Activated T-helper 1 cell treated with anti-CD3 and anti-CD28 coated beads, Interleukin-12 subunit alpha, Interleukin-12 subunit beta, Interleukin-2, Interleukin-4 antibody, amounts not matched to agents 30 ng/mL and 10 ng/mL and 1 ng/mL, durations not matched to agents 14 hours and 24 hours and 36 hours (primary cell): ENCODE measurements around the gene NACC2. TPM values are rescaled to one million over a fixed set of nuclear protein-coding genes. Genes with fewer than 3 reads are reported as not detected.

Experiments
- DNase-seq: peaks from one replicate; pipeline ENCODE4 v3.0.0; 2021; ENCODE audit warnings: low spot score
- H3K27ac Mint-ChIP-seq: one replicate; pipeline ENCODE4 v1.8.0; 2021; ENCODE audit warnings: mild to moderate bottlenecking, mixed read lengths
- H3K27me3 Mint-ChIP-seq: one replicate; pipeline ENCODE4 v1.8.0; 2022; ENCODE audit warnings: mild to moderate bottlenecking, moderate library complexity, mixed read lengths; ENCODE audit not compliant: insufficient read depth
- H3K36me3 Mint-ChIP-seq: one replicate; pipeline ENCODE4 v1.8.0; 2021; ENCODE audit warnings: low read depth, mixed read lengths
- H3K4me1 Mint-ChIP-seq: one replicate; pipeline ENCODE4 v1.8.0; 2021; ENCODE audit warnings: low read depth, mixed read lengths
- H3K4me3 Mint-ChIP-seq: one replicate; pipeline ENCODE4 v1.8.0; 2021; ENCODE audit warnings: mild to moderate bottlenecking, moderate library complexity, mixed read lengths
- H3K9me3 Mint-ChIP-seq: one replicate; pipeline ENCODE4 v1.8.0; 2021; ENCODE audit warnings: mixed read lengths
- intact Hi-C: fragments of 100-400 bp; cut with micrococcal nuclease; formaldehyde crosslinking; loops from one replicate; pipeline ENCODE4 v1.15.1; 2024
- total RNA-seq: library from RNA; stranded (reverse); gene quantifications from 2 replicates; pipeline ENCODE4 v1.2.3, GENCODE V29; 2022

Gene NACC2
- total RNA-seq, 1 donor from 2014 or later = 3.7 TPM

- no peak overlapping the region for H3K4me3 Mint-ChIP-seq
- H3K36me3 Mint-ChIP-seq = no peaks in the 10 kb centered on the region
- H3K27ac Mint-ChIP-seq = no peak overlapping the region
- no peaks in the 10 kb centered on the region for H3K4me1 Mint-ChIP-seq
- H3K9me3 Mint-ChIP-seq = no peaks in the 10 kb centered on the region
- H3K27me3 Mint-ChIP-seq = peaks cover 8% of the 10 kb centered on the region
- DNase-seq = no peak
- intact Hi-C loops = no loop called here
Observed at GRCh38 chr9:136092353-136092650, 2.8 kb downstream of the NACC2 start.

- intact Hi-C loops = no loop called here
- Mint-ChIP-seq H3K4me3 (no peak overlapping the region), H3K36me3 (no peaks in the 10 kb centered on the region), H3K27me3 (peaks cover 8% of the 10 kb centered on the region), H3K9me3 (no peaks in the 10 kb centered on the region), H3K27ac (no peak overlapping the region), H3K4me1 (no peaks in the 10 kb centered on the region)
- no peak for DNase-seq
Observed at GRCh38 chr9:136091582-136092352, 3.3 kb downstream of the NACC2 start.

DNA sequence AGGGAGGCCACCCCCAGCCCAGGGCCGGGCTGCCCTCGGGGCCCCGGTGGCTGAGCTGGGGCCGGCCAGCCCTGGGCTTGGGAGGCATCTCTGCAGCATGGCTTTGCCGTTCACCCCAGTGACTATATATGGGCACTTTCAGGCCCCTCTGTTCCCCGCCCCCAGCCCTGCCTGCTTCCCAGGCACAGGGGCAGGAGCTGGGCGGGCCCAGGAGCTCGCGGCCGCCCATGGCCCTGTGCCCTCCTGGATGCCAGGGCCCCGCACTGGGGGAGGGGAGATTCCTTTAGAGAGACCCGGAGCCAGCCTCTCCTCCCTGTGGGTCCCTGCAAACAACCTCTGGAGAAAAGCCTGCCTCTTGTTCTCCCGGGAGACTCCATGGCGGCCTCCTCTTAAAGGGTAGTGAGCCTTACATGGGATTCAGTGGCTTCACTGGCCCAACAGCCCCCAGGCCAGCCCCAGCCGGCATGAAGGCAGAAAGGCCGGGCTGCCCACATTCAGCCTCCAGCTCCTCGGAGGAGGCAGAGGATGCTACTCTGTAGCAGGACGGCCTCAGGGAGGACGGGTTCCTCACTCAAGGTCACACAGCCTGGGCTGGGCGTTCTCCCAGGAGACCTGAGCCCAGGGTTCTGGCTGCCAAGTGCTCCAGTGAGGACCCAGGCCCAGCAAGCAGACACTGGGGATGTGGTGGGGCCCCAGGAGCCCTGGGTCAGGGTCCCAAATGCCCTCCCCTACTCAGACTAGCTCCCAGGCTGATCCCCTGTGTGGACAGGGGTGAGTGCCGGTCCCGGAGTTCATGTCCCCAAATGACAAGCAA is 4.1 kb downstream of the NACC2 start:
- Mint-ChIP-seq H3K4me1 (no peaks in the 10 kb centered on the region), H3K9me3 (no peaks in the 10 kb centered on the region), H3K27ac (no peak overlapping the region), H3K27me3 (peaks cover 8% of the 10 kb centered on the region), H3K36me3 (no peaks in the 10 kb centered on the region), H3K4me3 (no peak overlapping the region)
- DNase-seq = no peak
- intact Hi-C loops = no loop called here

- intact Hi-C loops = no loop called here
Observed at GRCh38 chr9:136090056-136090735, 4.9 kb downstream of the NACC2 start.

DNA sequence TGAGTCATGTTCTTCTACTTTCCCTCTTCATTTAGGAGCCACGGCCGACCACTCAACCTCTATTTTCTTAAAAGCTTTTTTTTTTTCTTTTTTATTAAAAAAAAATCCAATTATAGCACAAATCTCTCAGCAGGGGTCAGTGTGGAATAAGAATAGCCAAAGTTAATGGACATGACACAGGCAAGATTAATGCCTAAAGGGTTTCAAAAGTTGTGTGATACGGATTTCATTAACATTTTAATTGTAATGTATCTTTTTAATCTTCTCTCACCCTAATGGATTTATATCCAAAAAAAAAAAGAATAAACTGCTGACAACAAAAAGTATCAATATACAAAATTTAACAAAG is 5.4 kb downstream of the NACC2 start:
- DNase-seq = no peak
- H3K4me3 Mint-ChIP-seq = no peak overlapping the region
- no peaks in the 10 kb centered on the region for H3K9me3 Mint-ChIP-seq
- no peaks in the 10 kb centered on the region for H3K4me1 Mint-ChIP-seq
- peaks cover 8% of the 10 kb centered on the region for H3K27me3 Mint-ChIP-seq
- no peak overlapping the region for H3K27ac Mint-ChIP-seq
- H3K36me3 Mint-ChIP-seq = no peaks in the 10 kb centered on the region
- intact Hi-C loops = loop anchor here (1.0 kb wide), 1 partner anchor 34 kb away; no protein-coding TSS in a partner anchor

More at GRCh38 chr9:136090056-136090735, 4.9 kb downstream of the NACC2 start:
- Mint-ChIP-seq H3K27me3 (peaks cover 8% of the 10 kb centered on the region), H3K36me3 (no peaks in the 10 kb centered on the region), H3K4me3 (no peak overlapping the region), H3K4me1 (no peaks in the 10 kb centered on the region), H3K27ac (no peak overlapping the region), H3K9me3 (no peaks in the 10 kb centered on the region)
- DNase-seq = no peak

DNA sequence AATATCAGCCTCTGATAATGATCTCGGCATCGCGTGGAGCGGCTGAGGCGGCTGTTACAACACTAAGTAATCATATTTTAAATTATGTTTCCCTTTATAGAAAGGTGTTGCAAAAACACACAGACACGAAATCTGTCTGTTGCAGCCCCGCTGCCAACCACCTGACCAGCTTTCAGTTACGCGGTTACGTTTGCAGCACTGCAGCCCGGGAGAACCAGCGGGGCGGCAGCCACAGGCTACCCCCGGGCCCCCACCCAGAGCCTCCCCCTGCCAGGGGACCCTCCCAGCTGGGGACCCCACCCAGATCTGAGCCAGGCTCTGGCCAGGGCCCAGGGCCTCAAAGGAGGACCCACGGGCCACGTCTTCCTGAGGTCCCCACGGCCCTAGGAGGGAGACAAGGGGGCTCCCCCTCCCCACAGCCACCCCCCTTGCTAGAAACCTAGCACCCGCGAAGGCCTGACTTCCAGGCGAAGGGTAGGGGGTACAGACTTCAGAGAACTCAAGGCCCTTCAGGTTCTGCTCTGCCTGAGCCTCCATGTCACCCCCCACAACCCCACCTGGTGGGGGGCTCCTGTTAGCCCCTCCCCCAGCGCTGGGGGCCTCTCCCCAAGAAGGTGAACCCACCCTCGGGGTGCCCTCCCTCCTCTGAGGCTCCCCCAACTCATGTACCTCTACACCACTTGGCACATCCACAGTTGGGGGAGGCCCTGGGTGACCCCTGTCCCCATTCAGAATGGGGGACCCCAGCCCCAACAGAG is 6.0 kb downstream of the NACC2 start:
- no peaks in the 10 kb centered on the region for H3K36me3 Mint-ChIP-seq
- DNase-seq = no peak
- H3K4me3 Mint-ChIP-seq = no peak overlapping the region
- no peaks in the 10 kb centered on the region for H3K9me3 Mint-ChIP-seq
- peaks cover 8% of the 10 kb centered on the region for H3K27me3 Mint-ChIP-seq
- no peak overlapping the region for H3K27ac Mint-ChIP-seq
- intact Hi-C loops = loop anchor here (1.0 kb wide), 1 partner anchor 34 kb away; no protein-coding TSS in a partner anchor
- H3K4me1 Mint-ChIP-seq = no peaks in the 10 kb centered on the region

GRCh38 chr9:136088481-136088938 is 6.6 kb downstream of the NACC2 start:
- Mint-ChIP-seq H3K27ac (no peak overlapping the region), H3K36me3 (no peaks in the 10 kb centered on the region), H3K27me3 (peaks cover 5% of the 10 kb centered on the region), H3K9me3 (no peaks in the 10 kb centered on the region), H3K4me3 (no peak overlapping the region), H3K4me1 (no peaks in the 10 kb centered on the region)
- DNase-seq = no peak
- intact Hi-C loops = no loop called here

DNA sequence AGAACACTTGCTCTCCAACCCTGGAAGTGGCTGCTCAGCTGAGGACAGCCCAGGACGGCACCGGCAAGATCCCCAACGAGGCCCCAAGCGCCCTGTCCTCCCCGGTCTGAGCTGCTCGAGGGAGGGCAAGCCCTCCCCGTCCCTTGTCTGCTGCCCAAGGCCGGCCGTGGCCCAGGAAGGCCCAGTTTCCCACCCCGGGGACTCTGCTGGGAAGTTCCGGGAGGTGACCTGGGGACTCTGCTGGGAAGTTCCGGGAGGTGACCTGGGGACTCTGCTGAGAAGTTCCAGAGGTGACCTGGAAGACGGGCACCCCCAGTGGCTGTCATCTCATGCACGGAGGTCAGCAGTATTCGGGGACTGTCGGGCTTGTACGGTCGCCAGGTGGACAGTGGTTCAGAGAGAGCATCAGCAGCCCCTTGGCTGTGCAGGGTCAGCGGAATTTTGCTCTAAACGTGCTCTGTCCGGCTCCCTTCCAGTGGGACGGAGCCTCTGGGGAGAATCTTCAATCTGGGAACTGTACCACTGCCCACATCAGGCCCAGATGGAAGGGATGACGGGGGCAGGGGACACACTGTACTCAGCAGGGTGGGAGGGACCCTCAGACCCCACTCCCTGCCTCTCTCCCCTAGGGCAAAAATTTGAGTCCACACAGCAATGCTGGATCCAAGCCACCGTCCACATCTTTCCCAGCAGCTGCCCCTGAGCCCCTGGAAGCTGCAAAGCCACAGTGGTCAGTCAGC is 7.2 kb downstream of the NACC2 start:
- no peak overlapping the region for H3K4me3 Mint-ChIP-seq
- no peaks in the 10 kb centered on the region for H3K4me1 Mint-ChIP-seq
- H3K27ac Mint-ChIP-seq = no peak overlapping the region
- no peaks in the 10 kb centered on the region for H3K9me3 Mint-ChIP-seq
- no peaks in the 10 kb centered on the region for H3K36me3 Mint-ChIP-seq
- intact Hi-C loops = no loop called here
- peaks cover under 1% of the 10 kb centered on the region for H3K27me3 Mint-ChIP-seq
- DNase-seq = no peak

GRCh38 chr9:136086951-136087740 is 7.9 kb downstream of the NACC2 start:
- H3K9me3 Mint-ChIP-seq = no peaks in the 10 kb centered on the region
- no peak for DNase-seq
- H3K4me3 Mint-ChIP-seq = no peak overlapping the region
- intact Hi-C loops = no loop called here
- no peak overlapping the region for H3K27ac Mint-ChIP-seq
- no peaks in the 10 kb centered on the region for H3K4me1 Mint-ChIP-seq
- H3K36me3 Mint-ChIP-seq = no peaks in the 10 kb centered on the region
- H3K27me3 Mint-ChIP-seq = no peaks in the 10 kb centered on the region

DNA sequence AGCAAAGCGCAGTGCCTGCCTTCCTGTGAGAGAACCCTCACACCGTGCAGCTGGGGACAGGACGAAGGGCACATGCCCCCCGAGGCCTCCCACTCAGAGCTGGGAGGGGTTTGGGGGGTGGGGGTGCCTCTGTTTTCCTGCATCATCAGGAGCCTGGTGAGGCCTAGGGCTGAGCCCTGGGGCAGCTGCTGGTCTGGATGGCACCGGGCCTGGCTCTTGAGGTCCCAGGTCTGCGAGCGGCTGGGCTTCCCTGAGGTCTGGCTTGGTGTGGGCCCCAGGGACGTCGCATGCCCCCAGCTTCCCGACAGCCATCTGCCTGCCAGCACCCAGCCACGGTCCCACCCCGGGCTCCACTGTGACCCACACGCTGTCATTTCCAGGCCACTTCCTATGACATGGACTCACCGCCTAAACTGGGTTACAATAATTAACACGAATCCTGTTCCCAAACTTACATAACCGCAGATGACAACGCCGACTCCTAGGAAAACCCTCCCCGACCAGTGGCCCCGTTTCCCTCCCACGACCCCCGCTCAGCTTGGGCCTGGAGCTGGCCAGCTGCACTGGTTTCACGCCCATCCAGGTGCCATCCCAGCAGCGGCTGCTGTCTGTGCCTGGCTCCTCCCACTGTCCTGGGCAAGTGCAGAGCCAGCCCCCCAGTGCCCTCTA is 8.7 kb downstream of the NACC2 start:
- Mint-ChIP-seq H3K36me3 (no peaks in the 10 kb centered on the region), H3K4me1 (no peaks in the 10 kb centered on the region), H3K9me3 (no peaks in the 10 kb centered on the region), H3K27ac (no peak overlapping the region), H3K4me3 (no peak overlapping the region), H3K27me3 (no peaks in the 10 kb centered on the region)
- intact Hi-C loops = no loop called here
- DNase-seq = no peak

DNA sequence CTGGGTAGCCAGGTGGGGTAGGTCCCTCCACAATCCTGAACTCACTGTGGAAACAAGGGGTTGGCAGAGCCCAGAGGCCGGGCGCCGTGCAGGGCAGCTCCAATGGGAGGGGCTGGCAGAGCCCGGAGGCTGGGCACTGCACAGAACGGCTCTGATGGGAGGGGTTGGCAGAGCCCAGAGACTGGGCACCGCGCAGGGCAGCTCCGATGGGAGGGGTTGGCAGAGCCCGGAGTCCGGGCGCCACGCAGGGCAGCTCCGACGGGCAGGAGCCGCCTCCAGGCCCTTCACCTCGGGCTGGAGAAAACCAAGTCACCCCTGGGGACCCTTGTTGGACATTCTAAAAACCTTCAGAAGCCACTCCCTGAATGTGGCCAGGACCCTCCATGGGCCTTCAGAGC is 9.3 kb downstream of the NACC2 start:
- Mint-ChIP-seq H3K36me3 (no peaks in the 10 kb centered on the region), H3K27me3 (no peaks in the 10 kb centered on the region), H3K4me1 (no peaks in the 10 kb centered on the region), H3K4me3 (no peak overlapping the region), H3K27ac (no peak overlapping the region), H3K9me3 (no peaks in the 10 kb centered on the region)
- DNase-seq = no peak
- intact Hi-C loops = no loop called here
